Mucosa of rectum (tissue), 2 donors: Measurements from ENCODE around the gene PDPR.
"Not testable (repeated sequence)": the region's sequence is repeated elsewhere in the genome, so short reads cannot be mapped to it uniquely, and the experiment has no call there.

Experiments used
- H3K27ac ChIP-seq, 2 donors: one replicate each; pipeline ENCODE4 v1.7.0; 2013; ENCODE audit warnings: inconsistent platforms in 2 of 2, low read depth in 2 of 2, low read length in 2 of 2
- H3K27me3 ChIP-seq, 2 donors: one replicate each; pipeline ENCODE4 v1.7.0; 2013; ENCODE audit warnings: low read length in 2 of 2; ENCODE audit not compliant: control insufficient read depth in 2 of 2, insufficient read depth in 2 of 2
- H3K36me3 ChIP-seq, 2 donors: one replicate each; pipeline ENCODE4 v1.7.0; 2013; ENCODE audit warnings: low read length in 2 of 2; ENCODE audit not compliant: control insufficient read depth in 2 of 2, insufficient read depth in 2 of 2
- H3K4me1 ChIP-seq, 2 donors: one replicate each; pipeline ENCODE4 v1.7.0; 2013; ENCODE audit warnings: low read length in 2 of 2, mild to moderate bottlenecking in 1 of 2; ENCODE audit not compliant: control insufficient read depth in 2 of 2, insufficient read depth in 2 of 2
- H3K4me3 ChIP-seq, 2 donors: one replicate each; pipeline ENCODE4 v1.7.0; 2013; ENCODE audit warnings: low read length in 2 of 2
- H3K9ac ChIP-seq, 2 donors: one replicate each; pipeline ENCODE4 v1.7.0; 2013; ENCODE audit warnings: low read length in 2 of 2, low read depth in 1 of 2, mild to moderate bottlenecking in 1 of 2
- H3K9me3 ChIP-seq, 2 donors: one replicate each; pipeline ENCODE4 v1.7.0; 2013; ENCODE audit warnings: low read length in 2 of 2; ENCODE audit not compliant: control insufficient read depth in 2 of 2
- donor health status: healthy.
- donor health status: Normal muscosa, but diverticular disease.

PDPR gene

DNA sequence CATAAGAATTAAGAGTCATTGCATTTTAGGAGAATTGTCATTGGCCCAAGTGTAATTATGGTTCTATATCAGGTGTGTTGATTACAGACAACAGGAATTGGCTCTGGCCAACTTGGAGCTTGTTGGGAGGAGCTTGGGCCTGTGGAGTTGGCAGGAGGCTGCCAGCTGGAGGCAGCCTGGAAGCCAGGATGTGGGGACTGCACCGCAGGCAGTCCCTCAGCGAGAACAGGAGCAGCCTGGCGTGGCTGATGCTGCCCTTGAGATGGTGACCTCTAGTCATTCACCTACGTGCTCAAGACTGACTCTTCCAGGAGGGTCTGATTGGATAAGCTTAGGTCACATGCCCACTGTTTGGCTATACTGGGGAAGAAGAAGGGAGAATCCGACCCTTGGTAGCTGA, 13.6 kb downstream of the PDPR start:
- peaks cover 23 to 46% of the 10 kb centered on the region in 2 donors for H3K36me3 ChIP-seq
- not testable (repeated sequence) for H3K27me3 ChIP-seq, H3K27ac ChIP-seq

DNA sequence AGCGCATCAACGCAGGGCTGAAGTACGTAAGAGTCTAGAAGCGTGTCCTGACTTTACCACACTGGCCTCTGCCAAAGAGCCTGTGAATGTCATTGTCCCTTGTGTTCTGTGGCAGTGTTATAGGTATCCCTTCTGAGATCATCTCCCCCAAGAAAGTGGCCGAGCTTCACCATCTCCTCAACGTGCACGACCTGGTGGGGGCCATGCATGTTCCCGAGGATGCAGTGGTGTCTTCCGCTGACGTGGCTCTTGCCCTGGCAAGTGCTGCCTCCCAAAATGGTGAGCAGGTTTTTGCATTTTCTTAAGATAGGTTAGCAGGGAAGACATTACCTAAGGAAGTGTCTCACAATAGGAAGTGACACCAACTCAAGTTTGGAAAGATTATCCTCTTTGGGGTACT, 14.7 kb downstream of the PDPR start:
- H3K27me3 ChIP-seq, H3K27ac ChIP-seq, H3K9me3 ChIP-seq, H3K4me3 ChIP-seq, H3K4me1 ChIP-seq, H3K9ac ChIP-seq: not testable (repeated sequence)
- peaks cover 25 to 43% of the 10 kb centered on the region in 2 donors for H3K36me3 ChIP-seq

More for the DNA sequence above, 13.6 kb downstream of the PDPR start:
- not testable (repeated sequence) for H3K9me3 ChIP-seq, H3K4me1 ChIP-seq, H3K4me3 ChIP-seq, H3K9ac ChIP-seq

DNA sequence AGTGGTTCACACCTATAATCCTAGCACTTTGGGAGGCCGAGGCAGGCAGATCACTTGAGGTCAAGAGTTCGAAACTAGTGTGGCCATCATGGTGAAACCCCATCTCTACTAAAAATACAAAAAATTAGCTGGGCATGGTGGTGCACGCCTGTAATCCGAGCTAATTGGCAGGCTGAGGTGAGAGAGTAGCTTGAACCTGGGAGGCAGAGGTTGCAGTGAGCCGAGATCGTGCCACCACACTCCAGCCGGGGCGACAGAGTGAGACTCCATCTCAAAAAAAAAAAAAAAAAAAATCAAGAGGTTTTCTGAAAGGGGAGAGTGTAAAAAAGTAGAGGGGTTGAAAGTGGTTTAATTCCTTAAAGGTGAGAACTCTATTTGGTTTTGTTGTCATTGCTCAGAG, 21.7 kb downstream of the PDPR start:
- H3K36me3 ChIP-seq, result peaks cover 28 to 29% of the 10 kb centered on the region in 2 donors
- H3K4me3 ChIP-seq, H3K27me3 ChIP-seq, H3K9ac ChIP-seq, H3K9me3 ChIP-seq, H3K27ac ChIP-seq, H3K4me1 ChIP-seq: not testable (repeated sequence)

DNA sequence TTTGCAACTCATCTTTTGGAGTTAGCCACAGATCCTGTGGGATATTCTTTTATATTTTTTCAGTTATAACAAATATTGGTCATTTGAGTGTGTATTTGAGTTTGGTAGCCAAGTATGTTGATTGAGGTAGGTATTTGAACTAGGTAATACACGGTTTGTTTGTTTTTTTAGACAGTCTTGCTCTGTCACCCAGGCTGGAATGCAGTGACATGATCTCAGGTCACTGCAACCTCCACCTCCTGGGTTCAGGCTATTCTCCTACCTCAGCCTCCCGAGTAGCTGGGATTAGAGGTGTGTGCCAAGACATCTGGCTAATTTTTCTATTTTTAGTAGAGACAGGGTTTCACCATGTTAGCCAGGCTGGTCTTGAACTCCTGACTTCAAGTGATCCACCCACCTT, 22.5 kb downstream of the PDPR start:
- H3K27me3 ChIP-seq, H3K4me3 ChIP-seq, H3K9me3 ChIP-seq, H3K9ac ChIP-seq, H3K4me1 ChIP-seq, H3K27ac ChIP-seq: not testable (repeated sequence)
- peaks cover 29 to 30% of the 10 kb centered on the region in 2 donors for H3K36me3 ChIP-seq

DNA sequence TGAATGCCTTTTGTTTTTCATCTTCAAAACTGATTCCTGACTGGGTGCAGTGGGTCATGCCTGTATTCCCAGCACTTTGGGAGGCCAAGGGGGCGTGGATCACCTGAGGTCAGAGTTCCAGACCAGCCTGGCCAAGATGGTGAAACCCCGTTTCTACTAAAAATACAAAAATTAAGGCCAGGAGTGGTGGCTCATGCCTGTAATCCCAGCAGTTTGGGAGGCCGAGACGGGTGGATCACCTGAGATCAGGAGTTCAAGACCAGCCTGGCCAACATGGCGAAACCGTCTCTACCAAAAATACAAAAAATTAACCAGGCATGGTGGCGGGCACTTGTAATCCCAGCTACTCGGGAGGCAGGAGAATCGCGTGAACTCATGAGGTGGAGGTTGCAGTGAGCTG, 28.6 kb downstream of the PDPR start:
- not testable (repeated sequence) for H3K4me3 ChIP-seq

DNA sequence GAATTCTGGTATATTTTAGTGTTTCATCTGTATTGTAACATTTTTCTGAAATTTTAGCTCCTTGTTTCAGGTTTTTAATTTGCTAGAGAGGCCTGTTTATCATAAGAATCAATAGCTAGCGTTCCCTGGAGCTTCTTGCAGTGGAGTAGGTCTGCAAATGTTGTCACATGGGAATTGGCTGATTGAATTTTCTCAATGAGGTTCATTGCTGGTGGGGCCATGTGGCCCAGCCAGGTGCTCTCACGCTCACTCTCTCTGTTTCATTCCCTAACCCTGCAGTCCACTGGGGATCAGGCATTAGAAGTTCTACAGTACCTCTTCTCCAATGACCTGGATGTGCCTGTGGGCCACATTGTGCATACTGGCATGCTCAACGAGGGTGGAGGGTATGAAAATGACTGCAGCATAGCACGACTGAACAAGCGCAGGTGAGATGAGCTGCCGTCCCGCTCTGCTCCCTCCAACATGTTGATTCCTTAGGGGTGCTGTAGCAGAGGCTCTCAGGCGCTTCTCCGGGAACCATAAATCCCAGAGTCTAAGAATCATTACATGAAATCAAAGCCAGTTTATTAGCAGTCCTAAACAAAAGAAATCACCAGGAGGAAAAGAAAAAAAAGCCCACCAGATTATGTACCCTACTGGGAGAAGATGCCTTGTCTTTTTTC, 29.2 kb downstream of the PDPR start:
- not testable (repeated sequence) for H3K9me3 ChIP-seq, H3K27me3 ChIP-seq, H3K4me3 ChIP-seq, H3K9ac ChIP-seq, H3K4me1 ChIP-seq, H3K27ac ChIP-seq
- H3K36me3 ChIP-seq, result peaks cover 24 to 29% of the 10 kb centered on the region in 2 donors

More for the DNA sequence above, 28.6 kb downstream of the PDPR start:
- not testable (repeated sequence) for H3K27ac ChIP-seq, H3K9me3 ChIP-seq, H3K4me1 ChIP-seq, H3K27me3 ChIP-seq, H3K9ac ChIP-seq
- H3K36me3 ChIP-seq, result peaks cover 23 to 24% of the 10 kb centered on the region in 2 donors

DNA sequence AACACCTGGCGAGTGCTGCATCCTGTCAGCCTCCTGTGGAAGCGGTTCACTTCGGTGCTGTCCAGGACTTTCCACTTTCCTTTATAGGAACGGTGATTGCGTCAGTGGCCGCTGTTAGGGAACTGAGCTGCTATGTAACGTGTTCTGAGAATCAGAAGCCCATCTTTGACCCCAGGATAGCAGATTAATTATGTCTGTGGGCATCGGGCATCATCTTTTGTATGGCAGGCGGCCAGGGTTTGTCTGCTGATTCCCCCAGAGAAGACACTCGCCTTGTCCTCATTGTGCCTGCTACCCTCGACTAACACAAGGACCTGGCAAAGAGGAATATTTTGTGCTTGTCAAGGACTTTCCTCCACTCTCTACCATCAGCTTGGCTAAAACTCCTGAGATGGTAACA, 33.7 kb downstream of the PDPR start:
- not testable (repeated sequence) for H3K27ac ChIP-seq
- H3K36me3 ChIP-seq, result peaks cover 42 to 48% of the 10 kb centered on the region in 2 donors

DNA sequence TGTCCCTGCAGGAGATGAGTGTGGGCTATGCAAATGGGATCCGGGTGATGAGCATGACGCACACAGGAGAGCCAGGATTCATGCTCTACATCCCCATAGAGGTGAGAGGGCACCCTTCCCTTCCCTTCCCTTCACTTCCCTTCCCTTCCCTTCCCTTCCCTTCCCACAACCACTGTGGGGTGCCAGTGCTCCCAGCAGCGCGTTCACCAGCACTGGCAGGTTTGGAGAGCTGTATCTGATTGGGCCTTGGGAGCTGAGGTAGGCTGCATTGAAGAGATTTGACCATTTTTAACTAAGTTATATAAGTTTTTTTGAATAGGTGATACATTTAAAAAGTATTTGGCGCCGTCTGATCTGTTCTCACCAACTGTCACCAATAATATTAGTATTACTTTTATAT, 34.3 kb downstream of the PDPR start:
- not testable (repeated sequence) for H3K9ac ChIP-seq, H3K27me3 ChIP-seq, H3K27ac ChIP-seq, H3K9me3 ChIP-seq, H3K4me3 ChIP-seq
- Histone ChIP-seq H3K4me1 (peaks cover 13 to 18% of the 10 kb centered on the region in 2 donors), H3K36me3 (peaks cover 43 to 48% of the 10 kb centered on the region in 2 donors)

More for the DNA sequence above, 33.7 kb downstream of the PDPR start:
- peaks cover 9 to 12% of the 10 kb centered on the region in 2 donors for H3K4me1 ChIP-seq
- not testable (repeated sequence) for H3K9me3 ChIP-seq, H3K27me3 ChIP-seq, H3K9ac ChIP-seq, H3K4me3 ChIP-seq

DNA sequence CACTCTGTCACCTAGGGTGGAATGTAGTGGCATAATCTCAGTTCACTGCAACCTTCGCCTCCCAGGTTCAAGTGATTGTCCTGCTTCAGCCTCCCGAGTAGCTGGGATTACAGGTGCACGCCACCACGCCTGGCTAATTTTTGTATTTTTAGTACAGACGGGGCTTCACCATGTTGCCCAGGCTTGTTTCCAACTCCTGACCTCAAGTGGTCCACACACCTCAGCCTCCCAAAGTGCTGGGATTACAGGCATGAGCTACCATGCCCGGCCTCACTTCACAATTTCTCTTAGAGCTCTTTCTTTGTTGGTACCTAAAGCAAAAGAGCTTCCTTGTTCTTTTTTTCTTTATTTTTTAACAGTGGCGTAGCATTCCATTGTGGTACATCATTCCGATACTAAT, 35.2 kb downstream of the PDPR start:
- not testable (repeated sequence) for H3K27ac ChIP-seq, H3K9ac ChIP-seq, H3K4me3 ChIP-seq, H3K9me3 ChIP-seq, H3K27me3 ChIP-seq
- peaks cover 44 to 49% of the 10 kb centered on the region in 2 donors for H3K36me3 ChIP-seq
- H3K4me1 ChIP-seq, result peaks cover 13 to 19% of the 10 kb centered on the region in 2 donors

DNA sequence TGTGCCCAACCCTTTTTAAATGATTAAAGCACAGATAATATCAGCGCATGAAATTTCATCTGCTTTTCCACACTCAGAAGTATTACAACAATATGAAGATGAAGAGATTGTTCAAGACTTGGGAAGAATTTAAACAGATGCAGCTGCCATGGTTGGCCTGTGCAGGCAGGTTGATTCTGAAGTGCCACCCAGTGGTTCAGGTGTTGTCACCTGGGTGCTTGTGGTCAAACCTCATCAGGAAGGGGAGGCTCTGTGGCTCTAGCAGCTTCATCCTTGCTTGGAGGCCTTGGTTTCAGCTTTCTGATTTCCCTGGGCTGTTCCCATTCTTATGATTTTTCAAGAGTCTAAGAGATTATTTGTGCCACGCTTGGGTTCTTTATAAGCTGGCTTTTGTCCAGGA, 37.3 kb downstream of the PDPR start:
- peaks cover 55 to 66% of the 10 kb centered on the region in 2 donors for H3K36me3 ChIP-seq
- H3K27ac ChIP-seq, result peak overlapping the region in 1 of 2 donors; percentile 90
- H3K4me1 ChIP-seq, result peaks cover 13 to 19% of the 10 kb centered on the region in 2 donors
- no peak overlapping the region for H3K4me3 ChIP-seq
- H3K27me3 ChIP-seq, result no peaks in the 10 kb centered on the region
- no peaks in the 10 kb centered on the region for H3K9me3 ChIP-seq
- no peak overlapping the region for H3K9ac ChIP-seq
